ENCODE results near the gene CGNL1.

The CGNL1 gene

GRCh38 chr15:57528940-57529565 lies 152.7 kb downstream of the CGNL1 start:
- DNase-seq = no peak

DNA sequence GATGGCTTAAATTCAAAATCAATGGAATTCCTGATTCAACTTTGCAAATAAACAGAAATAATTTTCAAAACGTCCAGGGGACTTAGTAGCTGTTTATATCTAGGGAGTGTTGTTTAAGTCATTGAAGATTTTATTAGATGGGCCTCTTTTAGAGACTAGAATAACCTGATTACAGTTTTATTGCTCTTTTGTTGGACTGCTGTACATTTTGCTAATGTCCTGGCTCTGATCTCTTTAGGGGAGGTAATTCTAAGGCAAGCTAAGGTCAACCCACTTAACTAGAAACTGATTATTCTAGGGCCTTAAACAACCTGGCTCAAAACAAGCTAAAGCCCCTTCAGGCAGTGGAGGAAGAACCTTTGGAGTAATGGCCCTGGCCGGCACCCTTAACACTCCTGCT lies 153.4 kb downstream of the CGNL1 start:
- no peak for DNase-seq

- no peak for DNase-seq
Measured at GRCh38 chr15:57532731-57533447, 156.6 kb downstream of the CGNL1 start.

DNA sequence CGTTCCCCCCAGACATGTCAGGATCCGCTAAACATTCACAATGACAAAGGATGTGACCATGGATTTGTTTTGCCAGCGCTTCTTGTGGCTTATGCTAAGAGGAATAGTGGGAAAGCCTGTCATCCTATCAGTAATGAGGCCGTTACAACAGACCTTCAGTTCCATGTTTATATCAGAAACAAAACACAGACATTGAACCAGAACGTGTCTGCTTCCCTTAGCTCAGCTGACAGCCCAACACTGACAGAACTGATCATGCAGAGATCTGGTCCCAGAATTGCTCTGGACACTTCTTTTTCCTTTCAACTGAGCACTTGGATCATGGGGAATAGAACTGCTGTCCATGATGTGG lies 157.1 kb downstream of the CGNL1 start:
- DNase-seq = no peak

DNA sequence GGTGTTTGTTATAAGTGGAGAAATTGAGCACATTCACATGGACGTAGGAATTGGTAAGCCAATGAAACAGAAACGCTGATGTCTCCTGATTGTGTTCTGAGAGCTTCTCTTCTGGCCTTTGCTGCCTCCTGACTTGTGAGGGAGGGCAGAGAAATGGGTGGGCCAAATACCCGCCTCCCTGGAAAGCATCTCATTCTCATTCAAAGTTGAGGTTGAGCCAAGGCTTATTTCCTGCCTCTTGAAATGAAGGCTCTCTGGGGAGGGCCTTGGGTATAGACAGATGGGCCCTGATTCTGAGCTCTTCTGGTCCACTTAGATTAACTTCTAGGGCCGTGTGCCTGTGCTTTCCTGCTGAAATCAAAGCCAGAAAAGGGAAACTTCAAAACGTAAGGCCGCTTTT lies 158.0 kb downstream of the CGNL1 start:
- DNase-seq = no peak

- DNase-seq = no peak
Measured at GRCh38 chr15:57537072-57537471, 160.8 kb downstream of the CGNL1 start.

GRCh38 chr15:57537488-57538264 lies 161.4 kb downstream of the CGNL1 start:
- no peak for DNase-seq

DNA sequence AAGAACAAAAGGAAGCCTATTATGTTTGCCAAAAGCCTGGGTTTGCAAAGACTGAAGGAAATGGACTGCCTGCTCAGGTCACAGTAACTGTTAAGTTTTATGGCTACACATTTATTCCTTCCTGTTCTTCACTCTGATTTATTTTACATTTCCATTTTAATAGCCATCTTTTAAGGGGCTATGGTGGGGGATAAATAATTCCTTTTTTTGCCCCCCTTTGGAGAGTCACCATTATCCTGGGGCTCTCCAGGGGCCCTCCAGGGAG lies 161.9 kb downstream of the CGNL1 start:
- no peak for DNase-seq

DNA sequence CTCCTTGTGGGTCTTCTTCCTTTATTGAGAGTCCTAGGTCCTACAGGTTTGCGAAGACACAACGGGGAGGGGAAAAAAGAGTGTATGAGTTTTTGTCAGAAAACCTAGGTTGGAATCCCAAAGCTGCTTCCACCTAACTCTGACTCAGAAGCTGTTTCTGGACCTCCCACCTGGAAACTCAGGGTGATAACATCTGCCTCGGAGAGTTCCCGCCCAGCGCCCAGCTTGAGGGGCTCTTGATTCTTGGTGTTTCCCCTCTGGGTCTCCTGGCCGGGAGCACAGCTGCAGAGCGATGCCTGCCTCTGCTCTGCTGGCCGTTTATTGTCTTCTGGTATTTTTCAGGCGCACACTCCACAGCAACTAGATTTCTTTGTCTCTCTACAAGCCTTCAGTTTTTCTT lies 162.5 kb downstream of the CGNL1 start:
- no peak for DNase-seq

GRCh38 chr15:57540211-57540610 lies 163.9 kb downstream of the CGNL1 start:
- no peak for DNase-seq

DNA sequence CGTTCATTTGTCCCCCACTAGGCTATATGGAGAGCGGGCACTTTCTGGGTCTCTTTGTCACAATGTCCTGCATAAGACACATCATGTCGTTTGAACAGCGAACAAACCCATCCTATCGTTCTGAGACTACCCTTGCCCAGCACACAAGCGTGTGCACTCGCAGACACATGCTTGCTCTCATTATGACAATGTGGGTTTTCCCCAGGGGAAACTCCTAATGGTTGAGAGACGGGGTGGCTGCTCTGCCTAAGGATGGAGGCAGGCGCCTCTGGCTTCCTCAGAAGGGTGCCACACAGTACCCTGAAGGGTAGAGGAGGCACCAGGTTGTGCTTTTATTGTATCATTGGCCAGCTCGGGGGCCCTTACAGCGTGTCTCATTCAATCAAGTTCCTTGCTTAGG lies 164.4 kb downstream of the CGNL1 start:
- no peak for DNase-seq

- no peak for DNase-seq
Measured at GRCh38 chr15:57541271-57541670, 165.0 kb downstream of the CGNL1 start.

DNA sequence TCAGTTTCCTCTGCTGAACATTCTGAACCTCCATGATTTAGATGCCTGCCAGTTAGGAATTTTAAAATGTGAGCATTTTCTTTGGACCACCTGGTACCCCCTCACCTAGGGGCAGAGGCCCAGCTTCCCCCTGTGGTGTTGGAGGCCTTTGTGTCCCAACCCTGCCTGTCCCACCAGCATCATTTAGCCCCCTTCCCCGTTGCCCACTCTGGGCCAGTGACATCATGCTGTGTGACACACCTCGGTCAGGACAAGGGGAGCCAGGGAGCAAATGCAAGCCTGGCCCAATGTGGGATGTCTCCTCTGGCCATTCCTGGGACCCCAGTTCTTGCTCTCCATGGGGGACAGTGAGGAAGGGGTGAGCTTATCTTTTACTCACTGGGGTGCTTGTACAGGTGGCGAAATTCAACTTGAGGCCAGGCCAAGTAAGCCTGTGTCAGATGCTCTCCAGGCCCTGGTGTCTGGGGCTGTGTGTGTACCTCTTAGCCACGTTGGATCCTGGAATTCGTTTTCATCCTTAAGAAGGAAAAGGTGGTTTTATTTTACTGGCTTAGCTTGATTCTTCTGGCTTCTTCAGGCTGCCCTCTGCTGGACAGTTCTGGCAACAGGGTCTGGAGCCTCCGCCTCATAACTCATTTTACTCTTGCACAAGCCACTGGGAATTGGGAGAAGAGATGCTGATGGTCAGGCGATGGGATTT lies 165.7 kb downstream of the CGNL1 start:
- DNase-seq = peak; percentile 32 to 37

DNA sequence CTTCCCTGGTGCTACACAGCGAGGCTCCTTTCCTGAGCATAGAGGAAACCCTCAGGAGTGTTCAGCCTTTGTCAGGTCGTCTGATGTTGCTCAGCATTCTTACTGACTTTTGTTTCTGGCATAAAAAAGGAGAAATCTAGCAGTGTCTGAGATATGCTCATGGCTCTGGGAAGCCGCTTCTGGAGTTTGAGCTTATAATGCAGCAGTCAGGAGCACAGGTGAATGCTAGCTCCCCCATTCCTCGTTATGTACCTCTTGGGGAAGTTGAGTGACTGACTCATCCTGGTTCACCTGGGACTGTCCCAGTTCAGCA lies 166.2 kb downstream of the CGNL1 start:
- no peak for DNase-seq

GRCh38 chr15:57544848-57545480 lies 168.7 kb downstream of the CGNL1 start:
- no peak for DNase-seq

DNA sequence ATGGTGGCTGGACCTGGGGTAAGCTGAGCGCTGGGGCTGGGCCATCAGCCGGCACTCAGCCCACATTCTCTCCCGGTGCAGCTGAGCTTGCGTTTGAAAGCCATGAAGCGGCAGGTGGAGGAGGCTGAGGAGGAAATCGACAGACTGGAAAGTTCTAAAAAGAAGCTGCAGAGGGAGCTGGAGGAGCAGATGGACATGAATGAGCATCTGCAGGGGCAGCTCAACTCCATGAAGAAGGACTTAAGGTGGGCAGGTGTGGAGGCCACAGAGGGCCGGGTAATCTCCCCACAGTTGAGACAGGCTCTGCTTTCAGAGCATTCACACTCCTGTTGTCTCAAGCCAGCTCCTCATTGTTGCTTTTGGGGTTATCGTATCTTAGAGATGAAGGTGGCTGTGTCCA lies 169.7 kb downstream of the CGNL1 start:
- DNase-seq = no peak

DNA sequence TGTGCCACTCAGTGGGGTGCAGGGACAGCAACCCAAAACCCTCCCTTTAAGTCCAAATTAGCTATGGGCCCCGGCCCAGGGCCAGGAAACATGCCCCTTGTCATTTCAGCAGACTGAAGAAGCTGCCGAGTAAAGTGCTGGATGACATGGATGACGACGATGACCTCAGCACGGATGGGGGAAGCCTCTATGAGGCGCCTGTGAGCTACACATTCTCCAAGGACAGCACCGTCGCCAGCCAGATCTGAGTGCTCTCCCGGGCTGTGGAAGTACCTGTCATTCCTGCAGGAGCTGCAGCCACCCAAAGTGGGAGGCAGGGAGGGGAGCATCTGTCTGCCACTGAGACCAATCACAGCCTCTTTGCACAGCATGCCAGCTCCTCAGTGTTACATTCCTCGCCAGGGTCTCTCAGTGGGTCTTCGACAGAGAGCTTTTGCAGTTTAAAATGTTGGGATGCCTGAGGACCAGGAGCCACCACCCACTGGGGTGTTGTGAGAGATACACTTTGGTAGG lies 171.0 kb downstream of the CGNL1 start:
- no peak for DNase-seq

DNA sequence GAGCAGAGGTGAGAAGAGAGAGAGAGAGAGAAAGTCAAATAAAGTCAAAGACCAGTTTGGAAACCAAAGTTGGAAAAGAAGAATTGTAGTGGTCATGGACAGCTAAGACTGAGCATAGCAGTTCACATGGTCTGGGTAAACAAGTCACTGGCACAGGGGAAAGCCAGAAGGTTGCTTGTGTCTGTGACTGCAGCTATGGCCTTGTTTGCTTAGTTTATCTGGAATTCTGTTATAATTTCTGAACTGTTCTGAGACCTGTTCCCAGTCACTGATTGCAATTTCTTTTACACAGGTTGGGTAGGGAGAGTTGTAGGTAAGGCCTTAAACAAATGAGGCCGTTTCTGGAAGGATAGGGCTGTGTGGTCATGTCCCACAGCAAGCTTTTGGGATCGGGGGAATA lies 172.0 kb downstream of the CGNL1 start:
- no peak for DNase-seq

GRCh38 chr15:57548835-57549234 lies 172.5 kb downstream of the CGNL1 start:
- no peak for DNase-seq

- no peak for DNase-seq
Measured at GRCh38 chr15:57549935-57550334, 173.6 kb downstream of the CGNL1 start.

DNA sequence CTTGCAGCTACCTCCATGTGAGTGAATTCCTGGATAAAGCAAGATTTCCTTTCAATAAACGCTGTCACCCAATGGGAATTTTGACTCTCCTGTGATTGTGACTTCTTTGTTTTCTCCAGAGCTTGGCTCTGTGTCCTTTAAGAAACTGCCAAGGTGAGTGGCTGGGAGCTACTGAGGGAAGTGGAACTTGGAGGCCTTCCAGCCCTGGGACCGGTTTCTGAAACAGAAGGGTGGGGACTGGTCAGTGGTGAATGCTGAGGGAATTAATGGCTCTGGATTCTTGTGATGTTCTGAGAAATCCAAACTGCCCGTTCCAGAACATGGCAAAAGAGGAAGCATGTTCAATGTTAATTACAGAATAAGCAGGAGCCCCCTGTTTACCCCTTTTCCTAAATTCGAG lies 174.3 kb downstream of the CGNL1 start:
- no peak for DNase-seq

DNA sequence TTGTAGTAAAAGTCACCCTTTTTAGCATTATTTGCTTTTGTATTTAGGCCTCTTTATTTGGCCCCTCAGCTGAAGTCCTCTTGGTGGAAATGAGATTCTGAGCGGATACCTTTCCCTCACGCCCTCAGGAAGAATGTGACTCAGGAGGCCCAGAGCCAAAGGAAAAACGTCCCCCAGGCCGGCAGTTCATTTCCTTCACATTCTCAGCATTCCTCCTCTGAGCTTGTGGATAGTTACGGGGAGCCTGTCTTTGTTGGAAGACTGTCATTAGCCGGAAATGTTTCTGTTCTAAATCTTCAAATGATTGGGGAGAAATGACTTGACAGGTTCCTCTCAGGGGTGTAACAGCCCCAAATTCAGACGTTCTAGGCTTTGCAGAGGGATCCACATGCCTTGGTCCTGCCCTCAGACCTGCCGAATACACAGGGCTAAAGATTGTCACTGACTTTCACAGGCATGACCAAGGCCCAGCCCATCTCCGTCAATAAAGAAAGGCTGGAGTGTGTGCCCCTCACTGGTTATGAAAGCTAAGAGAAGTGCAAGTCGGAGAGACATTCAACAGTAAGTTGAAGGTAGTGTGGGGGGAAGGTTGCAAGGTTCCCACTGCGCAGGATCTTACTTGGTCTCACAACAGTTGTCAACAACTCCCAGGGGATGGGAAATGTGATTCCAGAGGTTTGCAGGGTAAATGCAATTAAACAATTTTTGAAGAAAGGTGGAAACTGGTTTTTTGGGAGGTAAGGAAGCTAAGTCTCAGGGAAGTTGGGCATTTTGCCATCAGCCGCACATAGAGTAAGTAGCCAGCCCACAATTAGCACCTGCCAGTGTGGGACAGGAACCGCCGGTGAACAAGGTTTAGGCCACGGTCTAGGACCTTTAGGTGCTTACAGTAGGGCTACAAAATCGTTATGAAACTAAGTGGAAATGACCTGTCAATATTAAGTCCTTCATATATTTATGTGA lies 175.7 kb downstream of the CGNL1 start:
- DNase-seq = no peak
